HepG2 (cell line): ENCODE results near the gene GLIPR1L2.

Source experiments
- ATF3 ChIP-seq: sonication (generic); formaldehyde crosslinking; IDR thresholded peaks from 2 replicates; pipeline ENCODE4 v1.4.0; 2020; ENCODE audit warnings: missing genetic modification reagents
- BHLHE40 ChIP-seq: IDR thresholded peaks from 2 replicates; pipeline ENCODE4 v1.6.1; 2011; ENCODE audit warnings: low read length, improper control_type of control experiment
- CEBPZ ChIP-seq: IDR thresholded peaks from 2 replicates; pipeline ENCODE4 v1.6.1; 2012; ENCODE audit warnings: low read length, improper control_type of control experiment
- CSRNP2 ChIP-seq: sonication (generic); formaldehyde crosslinking; conservative IDR thresholded peaks from 2 replicates; pipeline ENCODE4 v1.8.0; 2022; ENCODE audit warnings: low read depth, missing genetic modification reagents
- ELF4 ChIP-seq: sonication (generic); formaldehyde crosslinking; IDR thresholded peaks from 2 replicates; pipeline ENCODE4 v1.5.0; 2020; ENCODE audit warnings: missing genetic modification reagents, mild to moderate bottlenecking, moderate library complexity, borderline replicate concordance
- HCFC1 ChIP-seq: fragments of 150-350 bp; IDR thresholded peaks from 2 replicates; pipeline ENCODE4 v1.6.1; 2014; ENCODE audit warnings: low read depth, low read length
- HDAC2 ChIP-seq: sonication (generic); formaldehyde crosslinking; IDR thresholded peaks from 2 replicates; pipeline ENCODE4 v1.4.0; 2020; ENCODE audit warnings: missing genetic modification reagents
- HMG20A ChIP-seq: IDR thresholded peaks from 2 replicates; pipeline ENCODE4 v1.6.1; 2016; ENCODE audit warnings: borderline replicate concordance
- MXD1 ChIP-seq: sonication (generic); formaldehyde crosslinking; IDR thresholded peaks from 2 replicates; pipeline ENCODE4 v1.4.0; 2020; ENCODE audit warnings: mild to moderate bottlenecking, missing genetic modification reagents
- RNF2 ChIP-seq: fragments of 450-650 bp; conservative IDR thresholded peaks from 2 replicates; pipeline ENCODE4 v1.6.1; 2016; ENCODE audit warnings: low read depth
- ZBTB1 ChIP-seq: sonication (generic); formaldehyde crosslinking; IDR thresholded peaks from 2 replicates; pipeline ENCODE4 v1.4.0; 2020; ENCODE audit warnings: missing genetic modification reagents, borderline replicate concordance
- ZNF33B ChIP-seq: sonication (generic); formaldehyde crosslinking; IDR thresholded peaks from 2 replicates; pipeline ENCODE4 v1.5.1; 2020; ENCODE audit warnings: mild to moderate bottlenecking, missing genetic modification reagents
- TF ChIP-seq, protein P1 (sequence below): sonication (generic); formaldehyde crosslinking; IDR thresholded peaks from 2 replicates; pipeline ENCODE4 v1.5.0; 2020; ENCODE audit warnings: mild to moderate bottlenecking, low read depth, missing genetic modification reagents, borderline replicate concordance

DNA sequence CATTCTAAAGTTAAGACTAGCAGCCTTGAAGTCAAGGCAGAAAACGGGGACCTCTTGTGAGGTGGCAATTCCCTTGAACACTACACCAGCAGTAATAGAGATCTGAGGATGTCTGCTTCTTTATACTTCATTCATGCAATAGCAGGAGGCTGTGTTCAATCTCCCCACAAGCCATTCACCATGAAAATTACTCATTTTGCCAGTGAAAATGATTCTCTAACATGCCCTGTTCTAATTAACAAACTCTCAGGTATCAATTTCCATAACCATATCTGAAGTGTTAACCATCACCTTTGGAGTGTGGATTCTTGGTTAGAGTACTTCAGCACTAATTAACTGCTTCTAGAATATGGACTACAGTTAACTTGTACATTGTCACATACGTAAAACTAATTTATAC, 86.2 kb downstream of the GLIPR1L2 start:
- TF ChIP-seq, protein P1, sequence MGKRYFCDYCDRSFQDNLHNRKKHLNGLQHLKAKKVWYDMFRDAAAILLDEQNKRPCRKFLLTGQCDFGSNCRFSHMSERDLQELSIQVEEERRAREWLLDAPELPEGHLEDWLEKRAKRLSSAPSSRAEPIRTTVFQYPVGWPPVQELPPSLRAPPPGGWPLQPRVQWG (CRISPR knock-in tag), result no peak
- TF ChIP-seq BHLHE40, result no peak
- no peak for TF ChIP-seq CEBPZ
- no peak for TF ChIP-seq HCFC1
- no peak for TF ChIP-seq HDAC2 (CRISPR knock-in tag)
- TF ChIP-seq CSRNP2 (CRISPR knock-in tag), result no peak
- no peak for TF ChIP-seq RNF2
- TF ChIP-seq ZNF33B, result no peak
- TF ChIP-seq MXD1 (CRISPR knock-in tag), result no peak
- TF ChIP-seq ZBTB1, result no peak
- TF ChIP-seq ELF4 (CRISPR knock-in tag), result no peak
- TF ChIP-seq HMG20A (CRISPR knock-in tag), result no peak
- TF ChIP-seq ATF3 (CRISPR knock-in tag), result no peak
